Measurements from ENCODE around the gene PADI6.

Gene PADI6

DNA sequence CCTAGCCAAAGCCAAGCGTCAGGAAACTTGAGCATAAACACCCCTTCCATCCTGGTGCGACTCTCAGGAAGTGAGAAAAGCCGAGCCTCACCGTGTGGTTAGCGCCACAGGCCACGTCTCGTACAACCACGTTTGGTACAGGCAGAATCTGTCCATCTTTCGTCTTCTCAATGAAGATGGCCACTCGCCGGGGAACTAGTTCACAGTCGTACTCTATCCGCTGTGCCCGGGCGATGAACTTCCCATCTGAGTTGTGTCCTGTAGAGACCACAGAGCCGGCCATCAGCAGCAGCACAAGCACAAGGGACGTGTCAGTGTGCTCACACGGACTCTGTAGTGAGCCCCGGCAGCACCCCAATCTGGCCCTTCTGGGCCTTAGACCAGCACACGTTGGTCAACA lies 44.4 kb downstream of the PADI6 start:
- Histone ChIP-seq H3K27ac (ENCODE audit: extremely low read depth, low read depth, low read length) (no peak overlapping the region), H3K4me3 (ENCODE audit: low read depth, low read length) (no peak overlapping the region), H3K36me3 (ENCODE audit: control insufficient read depth in 2 of 2, insufficient read depth in 1 of 2, low read length in 2 of 2) (peaks cover 75 to 100% of the 10 kb centered on the region in 2 experiments), H3K4me1 (ENCODE audit: control insufficient read depth, insufficient read depth, low read length) (no peaks in the 10 kb centered on the region), H3K9me3 (ENCODE audit: control insufficient read depth, insufficient read depth, low read depth, low read length) (no peaks in the 10 kb centered on the region)
- POLR2A ChIA-PET: no interaction called here
- no peak for TF ChIP-seq ZNF335 (tag by site-specific recombination; conservative IDR thresholded peaks at IDR 0.05)
- TF ChIP-seq, protein P1, sequence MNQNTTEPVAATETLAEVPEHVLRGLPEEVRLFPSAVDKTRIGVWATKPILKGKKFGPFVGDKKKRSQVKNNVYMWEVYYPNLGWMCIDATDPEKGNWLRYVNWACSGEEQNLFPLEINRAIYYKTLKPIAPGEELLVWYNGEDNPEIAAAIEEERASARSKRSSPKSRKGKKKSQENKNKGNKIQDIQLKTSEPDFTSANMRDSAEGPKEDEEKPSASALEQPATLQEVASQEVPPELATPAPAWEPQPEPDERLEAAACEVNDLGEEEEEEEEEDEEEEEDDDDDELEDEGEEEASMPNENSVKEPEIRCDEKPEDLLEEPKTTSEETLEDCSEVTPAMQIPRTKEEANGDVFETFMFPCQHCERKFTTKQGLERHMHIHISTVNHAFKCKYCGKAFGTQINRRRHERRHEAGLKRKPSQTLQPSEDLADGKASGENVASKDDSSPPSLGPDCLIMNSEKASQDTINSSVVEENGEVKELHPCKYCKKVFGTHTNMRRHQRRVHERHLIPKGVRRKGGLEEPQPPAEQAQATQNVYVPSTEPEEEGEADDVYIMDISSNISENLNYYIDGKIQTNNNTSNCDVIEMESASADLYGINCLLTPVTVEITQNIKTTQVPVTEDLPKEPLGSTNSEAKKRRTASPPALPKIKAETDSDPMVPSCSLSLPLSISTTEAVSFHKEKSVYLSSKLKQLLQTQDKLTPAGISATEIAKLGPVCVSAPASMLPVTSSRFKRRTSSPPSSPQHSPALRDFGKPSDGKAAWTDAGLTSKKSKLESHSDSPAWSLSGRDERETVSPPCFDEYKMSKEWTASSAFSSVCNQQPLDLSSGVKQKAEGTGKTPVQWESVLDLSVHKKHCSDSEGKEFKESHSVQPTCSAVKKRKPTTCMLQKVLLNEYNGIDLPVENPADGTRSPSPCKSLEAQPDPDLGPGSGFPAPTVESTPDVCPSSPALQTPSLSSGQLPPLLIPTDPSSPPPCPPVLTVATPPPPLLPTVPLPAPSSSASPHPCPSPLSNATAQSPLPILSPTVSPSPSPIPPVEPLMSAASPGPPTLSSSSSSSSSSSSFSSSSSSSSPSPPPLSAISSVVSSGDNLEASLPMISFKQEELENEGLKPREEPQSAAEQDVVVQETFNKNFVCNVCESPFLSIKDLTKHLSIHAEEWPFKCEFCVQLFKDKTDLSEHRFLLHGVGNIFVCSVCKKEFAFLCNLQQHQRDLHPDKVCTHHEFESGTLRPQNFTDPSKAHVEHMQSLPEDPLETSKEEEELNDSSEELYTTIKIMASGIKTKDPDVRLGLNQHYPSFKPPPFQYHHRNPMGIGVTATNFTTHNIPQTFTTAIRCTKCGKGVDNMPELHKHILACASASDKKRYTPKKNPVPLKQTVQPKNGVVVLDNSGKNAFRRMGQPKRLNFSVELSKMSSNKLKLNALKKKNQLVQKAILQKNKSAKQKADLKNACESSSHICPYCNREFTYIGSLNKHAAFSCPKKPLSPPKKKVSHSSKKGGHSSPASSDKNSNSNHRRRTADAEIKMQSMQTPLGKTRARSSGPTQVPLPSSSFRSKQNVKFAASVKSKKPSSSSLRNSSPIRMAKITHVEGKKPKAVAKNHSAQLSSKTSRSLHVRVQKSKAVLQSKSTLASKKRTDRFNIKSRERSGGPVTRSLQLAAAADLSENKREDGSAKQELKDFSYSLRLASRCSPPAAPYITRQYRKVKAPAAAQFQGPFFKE (tag by site-specific recombination; IDR thresholded peaks at IDR 0.05; ENCODE audit: borderline replicate concordance): no peak
- TF ChIP-seq, protein P2, sequence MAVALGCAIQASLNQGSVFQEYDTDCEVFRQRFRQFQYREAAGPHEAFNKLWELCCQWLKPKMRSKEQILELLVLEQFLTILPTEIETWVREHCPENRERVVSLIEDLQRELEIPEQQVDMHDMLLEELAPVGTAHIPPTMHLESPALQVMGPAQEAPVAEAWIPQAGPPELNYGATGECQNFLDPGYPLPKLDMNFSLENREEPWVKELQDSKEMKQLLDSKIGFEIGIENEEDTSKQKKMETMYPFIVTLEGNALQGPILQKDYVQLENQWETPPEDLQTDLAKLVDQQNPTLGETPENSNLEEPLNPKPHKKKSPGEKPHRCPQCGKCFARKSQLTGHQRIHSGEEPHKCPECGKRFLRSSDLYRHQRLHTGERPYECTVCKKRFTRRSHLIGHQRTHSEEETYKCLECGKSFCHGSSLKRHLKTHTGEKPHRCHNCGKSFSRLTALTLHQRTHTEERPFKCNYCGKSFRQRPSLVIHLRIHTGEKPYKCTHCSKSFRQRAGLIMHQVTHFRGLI (tag by site-specific recombination; IDR thresholded peaks at IDR 0.05): no peak
- no peak for TF ChIP-seq ZNF426 (tag by site-specific recombination; IDR thresholded peaks at IDR 0.05)
- no peak for TF ChIP-seq ZNF48 (tag by site-specific recombination; IDR thresholded peaks at IDR 0.05)
- TF ChIP-seq, protein P3, sequence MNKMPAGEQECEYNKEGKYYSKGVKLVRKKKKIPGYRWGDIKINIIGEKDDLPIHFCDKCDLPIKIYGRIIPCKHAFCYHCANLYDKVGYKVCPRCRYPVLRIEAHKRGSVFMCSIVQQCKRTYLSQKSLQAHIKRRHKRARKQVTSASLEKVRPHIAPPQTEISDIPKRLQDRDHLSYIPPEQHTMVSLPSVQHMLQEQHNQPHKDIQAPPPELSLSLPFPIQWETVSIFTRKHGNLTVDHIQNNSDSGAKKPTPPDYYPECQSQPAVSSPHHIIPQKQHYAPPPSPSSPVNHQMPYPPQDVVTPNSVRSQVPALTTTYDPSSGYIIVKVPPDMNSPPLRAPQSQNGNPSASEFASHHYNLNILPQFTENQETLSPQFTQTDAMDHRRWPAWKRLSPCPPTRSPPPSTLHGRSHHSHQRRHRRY (tag by site-specific recombination; IDR thresholded peaks at IDR 0.05): no peak
- no peak for TF ChIP-seq ZNF548 (tag by site-specific recombination; IDR thresholded peaks at IDR 0.05)
- TF ChIP-seq, protein P4, sequence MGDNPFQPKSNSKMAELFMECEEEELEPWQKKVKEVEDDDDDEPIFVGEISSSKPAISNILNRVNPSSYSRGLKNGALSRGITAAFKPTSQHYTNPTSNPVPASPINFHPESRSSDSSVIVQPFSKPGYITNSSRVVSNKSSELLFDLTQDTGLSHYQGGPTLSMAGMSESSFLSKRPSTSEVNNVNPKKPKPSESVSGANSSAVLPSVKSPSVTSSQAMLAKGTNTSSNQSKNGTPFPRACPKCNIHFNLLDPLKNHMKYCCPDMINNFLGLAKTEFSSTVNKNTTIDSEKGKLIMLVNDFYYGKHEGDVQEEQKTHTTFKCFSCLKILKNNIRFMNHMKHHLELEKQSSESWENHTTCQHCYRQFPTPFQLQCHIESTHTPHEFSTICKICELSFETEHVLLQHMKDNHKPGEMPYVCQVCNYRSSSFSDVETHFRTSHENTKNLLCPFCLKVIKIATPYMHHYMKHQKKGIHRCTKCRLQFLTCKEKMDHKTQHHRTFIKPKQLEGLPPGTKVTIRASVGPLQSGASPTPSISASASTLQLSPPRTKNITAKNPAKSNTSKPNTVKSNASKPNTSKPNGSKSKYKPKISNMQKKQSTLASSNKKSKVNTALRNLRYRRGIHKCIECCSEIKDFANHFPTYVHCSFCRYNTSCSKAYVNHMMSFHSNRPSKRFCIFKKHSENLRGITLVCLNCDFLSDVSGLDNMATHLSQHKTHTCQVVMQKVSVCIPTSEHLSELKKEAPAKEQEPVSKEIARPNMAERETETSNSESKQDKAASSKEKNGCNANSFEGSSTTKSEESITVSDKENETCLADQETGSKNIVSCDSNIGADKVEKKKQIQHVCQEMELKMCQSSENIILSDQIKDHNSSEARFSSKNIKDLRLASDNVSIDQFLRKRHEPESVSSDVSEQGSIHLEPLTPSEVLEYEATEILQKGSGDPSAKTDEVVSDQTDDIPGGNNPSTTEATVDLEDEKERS (tag by site-specific recombination; IDR thresholded peaks at IDR 0.05): no peak
- CTCF ChIA-PET: interaction anchor here (0.7 to 1.1 kb wide), 2 partner anchors 10 to 208 kb away, joined by 4 to 5 read pairs; no protein-coding TSS in a partner anchor

DNA sequence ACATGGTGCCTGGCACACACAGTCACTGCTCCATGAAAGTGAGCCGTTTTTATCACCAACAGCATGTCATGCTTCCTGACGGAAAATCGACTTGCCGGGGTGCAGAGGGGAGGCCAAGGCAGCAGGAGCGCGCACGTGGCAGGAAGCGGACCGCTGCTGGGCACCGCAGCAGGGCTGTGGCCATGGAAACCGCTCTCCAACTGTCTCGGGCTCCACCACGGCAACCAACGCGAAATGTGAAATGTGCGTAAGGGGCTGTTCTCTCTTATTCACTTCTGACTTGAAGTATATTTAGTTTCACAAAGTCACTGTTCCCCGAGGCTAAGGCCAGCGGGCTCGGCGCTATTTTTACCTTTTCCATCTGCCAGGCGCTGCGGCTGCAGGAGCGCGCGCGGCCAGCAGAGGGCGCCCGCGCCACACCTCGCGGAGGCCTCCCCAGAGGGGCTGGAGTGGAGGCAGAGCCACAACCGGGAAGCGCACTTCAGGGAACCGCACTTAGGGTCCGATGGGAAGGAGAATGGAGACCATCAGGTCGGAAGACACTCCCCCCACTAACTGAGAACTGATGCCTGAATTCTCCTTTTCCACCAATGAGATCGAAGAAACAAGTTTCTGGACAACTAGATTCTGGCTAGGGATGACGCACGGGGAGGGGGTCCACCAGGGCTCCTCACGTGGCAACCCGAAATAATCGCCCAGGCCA lies 47.8 kb downstream of the PADI6 start:
- Histone ChIP-seq H3K9me3 (ENCODE audit: control insufficient read depth, insufficient read depth, low read depth, low read length) (no peaks in the 10 kb centered on the region), H3K4me3 (ENCODE audit: low read depth, low read length) (no peak overlapping the region), H3K36me3 (ENCODE audit: control insufficient read depth in 2 of 2, insufficient read depth in 1 of 2, low read length in 2 of 2) (peaks cover 51 to 100% of the 10 kb centered on the region in 2 experiments), H3K27ac (ENCODE audit: extremely low read depth, low read depth, low read length) (no peak overlapping the region), H3K4me1 (ENCODE audit: control insufficient read depth, insufficient read depth, low read length) (no peaks in the 10 kb centered on the region)
- ChIA-PET POLR2A (no interaction called here), CTCF (interaction anchor here (0.6 to 1.5 kb wide), 7 partner anchors 9 to 1532 kb away, joined by 3 to 4 read pairs (median 3); partner anchors contain the start of gene RCC2)
- TF ChIP-seq, protein P5, sequence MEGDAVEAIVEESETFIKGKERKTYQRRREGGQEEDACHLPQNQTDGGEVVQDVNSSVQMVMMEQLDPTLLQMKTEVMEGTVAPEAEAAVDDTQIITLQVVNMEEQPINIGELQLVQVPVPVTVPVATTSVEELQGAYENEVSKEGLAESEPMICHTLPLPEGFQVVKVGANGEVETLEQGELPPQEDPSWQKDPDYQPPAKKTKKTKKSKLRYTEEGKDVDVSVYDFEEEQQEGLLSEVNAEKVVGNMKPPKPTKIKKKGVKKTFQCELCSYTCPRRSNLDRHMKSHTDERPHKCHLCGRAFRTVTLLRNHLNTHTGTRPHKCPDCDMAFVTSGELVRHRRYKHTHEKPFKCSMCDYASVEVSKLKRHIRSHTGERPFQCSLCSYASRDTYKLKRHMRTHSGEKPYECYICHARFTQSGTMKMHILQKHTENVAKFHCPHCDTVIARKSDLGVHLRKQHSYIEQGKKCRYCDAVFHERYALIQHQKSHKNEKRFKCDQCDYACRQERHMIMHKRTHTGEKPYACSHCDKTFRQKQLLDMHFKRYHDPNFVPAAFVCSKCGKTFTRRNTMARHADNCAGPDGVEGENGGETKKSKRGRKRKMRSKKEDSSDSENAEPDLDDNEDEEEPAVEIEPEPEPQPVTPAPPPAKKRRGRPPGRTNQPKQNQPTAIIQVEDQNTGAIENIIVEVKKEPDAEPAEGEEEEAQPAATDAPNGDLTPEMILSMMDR (tag by site-specific recombination; IDR thresholded peaks at IDR 0.05): peak; percentile 88
- no peak for TF ChIP-seq ZNF514 (tag by site-specific recombination; IDR thresholded peaks at IDR 0.05)
- no peak for TF ChIP-seq ZNF138 (tag by site-specific recombination; IDR thresholded peaks at IDR 0.05; ENCODE audit: borderline replicate concordance)
- TF ChIP-seq ZEB2 (tag by site-specific recombination; IDR thresholded peaks at IDR 0.05): no peak
- TF ChIP-seq ZBTB48 (tag by site-specific recombination; IDR thresholded peaks at IDR 0.05): peak; percentile 54; the same call in 1 of the 2 replicates
- TF ChIP-seq IKZF3 (tag by site-specific recombination; IDR thresholded peaks at IDR 0.05): peak; percentile 73
- TF ChIP-seq ZSCAN30 (tag by site-specific recombination; IDR thresholded peaks at IDR 0.05): peak; percentile 60; the same call in 1 of the 2 replicates
- TF ChIP-seq, protein P6, sequence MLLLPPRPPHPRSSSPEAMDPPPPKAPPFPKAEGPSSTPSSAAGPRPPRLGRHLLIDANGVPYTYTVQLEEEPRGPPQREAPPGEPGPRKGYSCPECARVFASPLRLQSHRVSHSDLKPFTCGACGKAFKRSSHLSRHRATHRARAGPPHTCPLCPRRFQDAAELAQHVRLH (tag by site-specific recombination; IDR thresholded peaks at IDR 0.05): no peak
- no peak for TF ChIP-seq SALL2 (tag by site-specific recombination; IDR thresholded peaks at IDR 0.05; ENCODE audit: borderline replicate concordance)
- no peak for TF ChIP-seq GLI2 (tag by site-specific recombination; IDR thresholded peaks at IDR 0.05; ENCODE audit: borderline replicate concordance, low read depth)
- no peak for TF ChIP-seq ZXDB (tag by site-specific recombination; IDR thresholded peaks at IDR 0.05)
- no peak for TF ChIP-seq KLF1 (tag by site-specific recombination; IDR thresholded peaks at IDR 0.05)
